GM18867 (cell line): ENCODE data around the gene UST.

Experiments
- ATAC-seq: cut with Tn5 transposase; IDR thresholded peaks from one replicate; pipeline ENCODE4 v1.9.1; 2021; ENCODE audit warnings: mild to moderate bottlenecking, moderate library complexity; ENCODE audit not compliant: unreplicated experiment

UST gene

DNA sequence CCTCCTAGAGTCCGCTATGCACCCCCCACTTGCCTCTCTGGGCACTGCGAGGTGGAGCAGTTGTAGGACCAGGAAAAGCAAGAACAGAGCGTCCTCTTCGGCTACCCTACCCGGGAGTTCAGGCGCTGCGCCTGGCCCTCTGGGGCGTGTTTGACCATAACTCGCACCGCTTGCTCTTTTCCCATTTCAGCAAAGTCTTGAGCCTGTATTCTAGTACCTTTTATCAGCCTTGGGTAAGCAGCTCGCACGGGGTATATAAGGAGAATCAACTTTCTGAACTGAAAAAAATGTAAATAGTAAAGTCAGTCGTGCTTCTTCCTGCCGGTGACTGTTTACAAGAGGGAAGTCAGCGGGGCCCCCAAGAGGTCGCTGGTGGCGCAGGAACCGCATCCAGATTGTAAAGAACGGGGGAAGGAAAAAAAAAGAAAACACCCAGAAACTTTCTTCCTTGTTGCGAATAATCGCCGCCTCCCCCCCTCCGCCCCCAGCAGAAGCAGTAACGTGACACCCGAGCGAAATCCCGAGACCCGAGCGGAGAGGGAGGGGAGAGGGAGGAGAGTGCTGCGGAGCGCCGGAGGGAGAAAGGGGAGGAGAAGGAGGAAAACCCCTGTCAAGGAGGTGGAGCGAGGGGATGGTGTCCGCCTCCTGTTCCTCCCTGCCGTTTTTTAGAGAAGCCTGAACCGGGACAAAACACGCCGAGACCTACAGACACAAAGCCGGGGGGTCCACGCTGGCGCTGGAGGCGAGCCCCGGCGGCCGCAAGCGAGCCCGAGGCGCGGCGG, at the start of gene UST:
Gene UST, plus strand, starts transcription at position 668 of the 782 bp plus-strand sequence. CDS start 401 bp downstream, outside the sequence.
- peak; percentile 47 for ATAC-seq

DNA sequence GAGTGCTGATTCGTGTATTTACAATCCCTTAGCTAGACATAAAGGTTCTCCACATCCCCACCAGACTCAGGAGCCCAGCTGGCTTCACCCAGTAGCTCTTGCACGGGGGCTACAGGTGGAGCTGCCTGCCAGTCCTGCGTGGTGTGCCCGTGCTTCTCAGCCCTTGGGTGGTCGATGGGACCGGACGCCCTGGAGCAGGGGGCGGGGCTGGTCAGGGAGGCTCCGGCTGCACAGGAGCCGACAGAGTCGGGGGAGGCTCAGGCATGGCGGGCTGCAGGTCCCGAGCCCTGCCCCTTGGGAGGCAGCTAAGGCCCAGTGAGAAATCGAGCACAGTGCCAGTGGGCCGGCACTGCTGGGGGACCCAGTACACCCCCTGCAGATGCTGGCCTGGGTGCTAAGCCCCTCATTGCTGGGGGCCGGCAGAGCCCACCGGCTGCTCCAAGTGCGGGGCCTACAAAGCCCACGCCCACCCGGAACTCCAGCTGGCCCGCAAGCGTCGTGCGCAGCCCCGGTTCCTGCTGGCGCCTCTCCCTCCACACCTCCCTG, 48.9 kb upstream of the UST start:
- ATAC-seq, result no peak

DNA sequence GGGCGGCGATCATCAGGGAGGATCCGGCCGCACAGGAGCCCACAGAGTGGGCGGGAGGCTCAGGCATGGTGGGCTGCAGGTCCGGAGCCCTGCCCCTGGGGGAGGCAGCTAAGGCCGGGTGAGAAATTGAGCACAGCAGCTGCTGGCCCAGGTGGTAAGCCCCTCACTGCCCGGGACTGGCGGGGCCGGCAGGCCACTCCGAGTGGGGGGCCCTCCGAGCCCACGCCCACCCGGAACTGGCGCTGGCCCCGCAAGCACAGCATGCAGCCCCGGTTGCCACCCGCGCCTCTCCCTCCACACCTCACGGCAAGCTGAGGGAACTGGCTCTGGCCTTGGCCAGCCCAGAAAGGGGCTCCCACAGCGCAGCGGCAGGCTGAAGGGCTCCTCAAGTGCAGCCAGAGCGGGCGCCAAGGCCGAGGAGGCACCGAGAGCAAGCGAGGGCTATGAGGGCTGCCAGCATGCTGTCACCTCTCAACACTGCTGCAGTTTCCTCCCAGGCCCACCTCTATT, 48.1 kb upstream of the UST start:
- ATAC-seq, result no peak

- no peak for ATAC-seq
Measured at GRCh38 chr6:148700047-148700715, 46.6 kb upstream of the UST start.

DNA sequence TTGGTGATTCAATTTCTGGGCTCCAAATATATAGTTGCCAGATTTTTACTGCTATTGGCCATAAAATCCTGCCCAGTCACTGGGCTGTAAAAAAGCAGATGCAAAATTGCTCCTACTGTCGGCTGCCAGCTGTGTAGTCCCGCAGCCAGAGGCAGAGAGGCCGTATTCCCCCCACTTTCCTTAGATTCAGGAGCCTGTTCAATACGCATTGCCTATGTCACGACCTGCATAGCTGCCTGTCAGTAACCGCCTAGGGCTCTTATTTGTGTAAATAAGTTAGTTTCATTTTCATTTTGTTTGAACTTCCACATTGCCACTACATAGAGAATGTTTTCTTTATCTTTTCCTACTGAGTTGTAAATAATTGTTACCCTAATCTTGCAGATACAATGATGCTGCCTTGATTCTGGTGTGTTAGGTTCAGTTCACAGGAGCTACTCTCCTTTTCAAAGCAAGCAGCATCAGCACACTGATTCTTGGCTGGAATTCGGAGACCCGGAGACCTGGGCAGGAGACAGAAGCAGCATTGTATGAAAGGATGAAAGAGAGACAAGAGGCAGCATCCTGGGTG, 46.0 kb upstream of the UST start:
- peak; percentile 93 for ATAC-seq

GRCh38 chr6:148701375-148701774, 45.5 kb upstream of the UST start:
- ATAC-seq, result no peak

DNA sequence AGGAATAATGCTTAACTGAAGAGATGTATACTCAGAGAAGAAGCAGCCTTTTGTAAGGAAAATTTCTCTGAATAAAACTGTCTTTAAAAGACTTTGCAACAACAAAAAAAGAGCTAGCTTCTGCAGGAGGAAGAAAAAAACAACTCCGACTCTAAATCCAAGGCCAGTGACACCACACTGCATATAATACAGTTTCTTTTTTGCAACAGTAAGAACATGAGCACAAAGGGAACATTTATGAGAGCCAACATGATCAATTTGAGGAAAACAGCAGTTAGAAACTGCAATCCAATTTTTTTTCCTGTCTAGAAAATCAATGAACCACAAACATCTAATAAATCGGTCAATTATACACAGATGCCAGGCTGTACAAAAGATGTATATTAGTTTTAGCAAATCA, 42.9 kb upstream of the UST start:
- no peak for ATAC-seq

- no peak for ATAC-seq
Measured at GRCh38 chr6:148704400-148705246, 42.2 kb upstream of the UST start.

GRCh38 chr6:148708707-148709106, 38.1 kb upstream of the UST start:
- ATAC-seq, result no peak

- no peak for ATAC-seq
Measured at GRCh38 chr6:148709577-148709976, 37.3 kb upstream of the UST start.

GRCh38 chr6:148711833-148712654, 34.8 kb upstream of the UST start:
- no peak for ATAC-seq

GRCh38 chr6:148713033-148713738, 33.6 kb upstream of the UST start:
- no peak for ATAC-seq

GRCh38 chr6:148713921-148714320, 32.9 kb upstream of the UST start:
- ATAC-seq, result no peak

DNA sequence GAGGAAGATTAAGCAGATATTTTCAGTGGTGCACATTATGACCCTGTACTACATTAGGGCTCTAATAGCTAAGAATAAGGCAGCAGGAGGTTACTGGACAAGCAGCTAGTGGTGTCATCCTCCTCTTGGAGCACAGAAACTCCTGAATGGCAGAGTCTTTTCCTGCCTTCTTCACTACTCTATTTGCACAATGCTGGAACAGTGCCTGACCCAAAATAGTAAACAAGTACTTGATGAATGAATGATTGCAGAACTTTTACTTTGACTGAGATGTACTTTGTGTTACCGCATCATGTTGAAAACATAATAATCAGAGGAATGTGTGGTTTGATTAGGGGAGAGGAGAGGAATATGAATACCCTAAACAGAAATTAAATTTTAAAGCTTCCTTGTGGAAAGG, 30.0 kb upstream of the UST start:
- no peak for ATAC-seq

DNA sequence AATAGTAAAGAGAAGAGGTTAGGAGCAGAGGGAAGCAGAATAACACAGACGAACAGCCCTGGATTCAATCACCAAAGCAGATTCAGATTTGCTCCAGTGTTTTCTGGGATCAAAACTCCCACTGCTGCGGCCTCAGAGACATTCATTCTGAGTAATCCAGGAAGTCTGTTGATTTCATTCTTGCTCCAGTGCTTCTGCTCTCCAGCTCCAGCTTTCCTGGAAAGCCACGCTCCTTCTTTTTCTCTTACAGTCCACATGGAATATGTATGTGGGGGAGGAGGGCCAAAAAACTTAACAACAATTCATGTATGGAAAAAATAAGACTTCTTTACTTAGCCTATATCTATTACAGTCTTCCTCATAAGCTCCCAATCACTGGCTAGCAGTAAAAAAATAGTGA, 26.4 kb upstream of the UST start:
- ATAC-seq, result no peak

GRCh38 chr6:148720897-148721296, 25.9 kb upstream of the UST start:
- ATAC-seq, result no peak

GRCh38 chr6:148723484-148723883, 23.3 kb upstream of the UST start:
- ATAC-seq, result no peak

GRCh38 chr6:148724428-148724827, 22.4 kb upstream of the UST start:
- no peak for ATAC-seq

DNA sequence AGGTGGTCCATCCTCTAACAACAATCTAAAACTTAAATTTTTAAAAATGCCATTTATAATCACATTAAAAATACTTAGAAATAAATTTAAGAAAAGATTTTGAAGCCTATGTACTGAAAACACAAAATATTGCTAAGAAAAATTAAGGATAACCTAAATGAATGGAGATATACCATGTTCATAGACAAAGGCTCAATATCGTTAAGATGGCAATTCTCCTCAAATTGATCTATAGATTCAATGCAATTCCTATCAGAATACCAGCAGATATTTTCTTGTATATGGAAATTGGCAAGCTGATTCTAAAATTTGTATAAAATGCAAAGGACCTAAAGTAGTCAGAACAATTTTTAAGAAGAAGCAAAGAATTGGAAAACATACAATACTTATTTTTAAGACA, 19.7 kb upstream of the UST start:
- no peak for ATAC-seq
